ACC112 (cell line): ENCODE results near the gene JUN.

Source experiments
- H2AFZ ChIP-seq: fragments of 200-600 bp; sonication (generic); one replicate; pipeline ENCODE4 v1.6.0; 2017; ENCODE audit warnings: antibody characterized with exemption, low read length; ENCODE audit not compliant: unreplicated experiment
- H3K27ac ChIP-seq: fragments of 200-600 bp; sonication (generic); 2 replicates; pipeline ENCODE4 v1.5.1; 2014; ENCODE audit warnings: low read depth, mild to moderate bottlenecking, antibody characterized with exemption, low read length, moderate library complexity
- H3K27me3 ChIP-seq: fragments of 200-600 bp; sonication (generic); 2 replicates; pipeline ENCODE4 v1.6.1; 2014; ENCODE audit warnings: mild to moderate bottlenecking, antibody characterized with exemption, low read length, moderate library complexity, mixed read lengths; ENCODE audit not compliant: insufficient read depth
- H3K36me3 ChIP-seq: fragments of 200-600 bp; sonication (generic); 2 replicates; pipeline ENCODE4 v1.6.1; 2016; ENCODE audit warnings: mild to moderate bottlenecking, antibody characterized with exemption, low read length, moderate library complexity, mixed read lengths; ENCODE audit not compliant: insufficient read depth
- H3K4me1 ChIP-seq: fragments of 200-600 bp; sonication (generic); one replicate; pipeline ENCODE4 v1.6.1; 2016; ENCODE audit warnings: low read length, mixed read lengths; ENCODE audit not compliant: insufficient read depth, unreplicated experiment, control insufficient read depth
- H3K4me3 ChIP-seq: fragments of 200-600 bp; sonication (generic); 2 replicates; pipeline ENCODE4 v1.5.1; 2014; ENCODE audit warnings: mild to moderate bottlenecking, low read depth, low read length
- H3K79me2 ChIP-seq: fragments of 200-600 bp; sonication (generic); one replicate; pipeline ENCODE4 v1.6.0; 2016; ENCODE audit warnings: low read length; ENCODE audit not compliant: control insufficient read depth, unreplicated experiment, insufficient read depth

JUN gene

GRCh38 chr1:58816747-58817221 is 32.9 kb upstream of the JUN start:
- Histone ChIP-seq H3K79me2 (no peaks in the 10 kb centered on the region), H3K4me1 (peaks cover 43% of the 10 kb centered on the region), H3K36me3 (no peaks in the 10 kb centered on the region), H3K27ac (peak overlapping the region; percentile 93), H3K4me3 (peak overlapping the region; percentile 77), H2AFZ (peak overlapping the region; percentile 93), H3K27me3 (no peaks in the 10 kb centered on the region)

DNA sequence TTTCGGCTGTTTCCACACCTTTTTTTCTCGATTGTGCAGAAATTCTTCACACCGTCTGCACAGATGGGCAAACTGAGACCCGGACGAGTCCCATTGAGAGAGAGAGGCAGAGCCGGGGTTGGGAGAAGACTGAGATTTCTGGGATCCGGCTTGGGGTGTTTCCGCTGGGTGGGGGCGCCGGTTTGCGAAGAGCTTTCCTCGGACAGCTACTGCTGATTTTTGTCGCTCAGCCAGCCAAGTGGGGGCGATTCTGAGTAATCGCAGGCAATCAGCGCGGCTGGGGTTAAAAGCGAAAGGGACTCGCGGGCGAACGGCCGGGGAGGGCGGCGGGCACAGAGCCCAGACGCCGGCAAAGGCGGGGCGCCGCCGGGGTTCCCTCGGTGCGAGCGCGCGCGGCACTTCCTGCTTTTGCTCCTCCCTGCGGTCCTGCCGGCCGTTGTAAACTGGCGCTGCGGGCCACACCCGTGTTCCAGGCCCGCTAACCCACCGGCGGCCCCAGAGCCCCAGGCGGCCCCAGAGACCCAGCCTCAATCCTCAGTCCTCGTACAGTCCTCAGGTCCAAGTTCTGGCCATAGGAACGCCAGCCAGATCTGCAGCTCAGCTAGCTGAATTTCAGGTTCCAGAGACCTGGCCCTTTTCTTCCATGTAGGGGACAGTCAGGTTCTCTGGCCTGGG is 32.4 kb upstream of the JUN start:
- Histone ChIP-seq H3K27ac (peak overlapping the region; percentile 93), H3K4me1 (peaks cover 43% of the 10 kb centered on the region)

GRCh38 chr1:58815686-58816071 is 31.8 kb upstream of the JUN start:
- Histone ChIP-seq H2AFZ (peak overlapping the region; percentile 58), H3K4me1 (peaks cover 43% of the 10 kb centered on the region), H3K36me3 (no peaks in the 10 kb centered on the region), H3K27me3 (no peaks in the 10 kb centered on the region), H3K27ac (peak overlapping the region; percentile 93), H3K79me2 (no peaks in the 10 kb centered on the region), H3K4me3 (peak overlapping the region; percentile 77)

More for the DNA sequence above, 32.4 kb upstream of the JUN start:
- Histone ChIP-seq H3K27me3 (no peaks in the 10 kb centered on the region), H3K79me2 (no peaks in the 10 kb centered on the region), H3K4me3 (peak overlapping the region; percentile 77), H2AFZ (peak overlapping the region; percentile 93), H3K36me3 (no peaks in the 10 kb centered on the region)

DNA sequence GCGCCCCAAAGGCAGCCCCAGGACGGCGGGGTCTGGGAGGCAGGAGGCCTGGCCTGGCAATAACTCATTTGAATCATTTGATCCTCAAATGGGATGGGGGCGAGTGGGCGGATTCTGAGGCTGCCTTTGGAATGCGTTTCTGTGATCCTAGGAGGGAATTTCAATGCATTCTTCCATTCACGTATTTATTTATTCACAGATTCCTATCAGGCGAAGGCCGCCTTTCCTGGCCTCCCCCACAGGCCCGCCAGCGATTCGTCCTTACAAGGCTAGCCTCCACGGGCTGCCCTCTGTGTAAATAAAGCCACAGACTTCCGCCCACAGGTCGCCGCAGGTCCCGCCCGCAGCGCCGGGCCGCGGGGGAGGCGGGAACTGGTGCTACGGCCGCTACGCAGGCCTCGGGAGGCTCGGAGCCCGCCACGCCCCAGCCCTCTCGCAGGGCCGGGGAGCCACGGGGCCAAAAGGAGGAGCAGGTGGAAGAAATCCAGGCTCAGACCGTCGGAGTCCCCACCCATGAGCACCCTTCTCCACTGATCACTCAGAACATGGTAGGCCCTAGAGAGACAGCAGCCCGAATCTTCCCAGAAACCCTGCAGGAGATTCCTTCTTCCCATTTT is 31.3 kb upstream of the JUN start:
- Histone ChIP-seq H3K79me2 (no peaks in the 10 kb centered on the region), H3K27ac (peak overlapping the region; percentile 93)

GRCh38 chr1:58814251-58815068 is 30.6 kb upstream of the JUN start:
- Histone ChIP-seq H3K4me3 (peak overlapping the region; percentile 77), H2AFZ (peak overlapping the region; percentile 58), H3K4me1 (peaks cover 48% of the 10 kb centered on the region), H3K36me3 (no peaks in the 10 kb centered on the region), H3K27ac (peak overlapping the region; percentile 93), H3K27me3 (no peaks in the 10 kb centered on the region), H3K79me2 (no peaks in the 10 kb centered on the region)

More for the DNA sequence above, 31.3 kb upstream of the JUN start:
- Histone ChIP-seq H3K4me1 (peaks cover 43% of the 10 kb centered on the region), H2AFZ (peak overlapping the region; percentile 58), H3K4me3 (peak overlapping the region; percentile 77), H3K36me3 (no peaks in the 10 kb centered on the region), H3K27me3 (no peaks in the 10 kb centered on the region)

DNA sequence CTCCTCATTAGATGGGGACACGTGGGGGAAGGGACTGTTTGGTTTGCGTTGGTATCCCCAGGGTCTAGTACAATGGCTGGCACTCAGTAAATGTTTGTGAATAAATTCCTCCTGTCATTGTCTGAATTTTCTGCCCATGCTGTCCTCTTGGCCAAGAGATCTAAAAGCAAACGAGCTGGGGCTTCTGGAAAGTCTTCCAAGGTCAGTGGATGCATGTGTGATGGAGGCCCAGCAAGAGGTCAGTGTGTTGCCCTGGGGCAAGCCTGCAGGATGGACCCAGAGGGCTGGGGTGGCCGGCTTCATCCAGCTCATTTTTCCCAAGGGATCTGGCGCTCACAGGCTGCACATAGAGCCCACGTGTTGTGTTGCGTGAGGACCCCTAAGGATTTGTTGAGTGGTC is 30.0 kb upstream of the JUN start:
- H3K79me2 ChIP-seq = no peaks in the 10 kb centered on the region
- H3K36me3 ChIP-seq = no peaks in the 10 kb centered on the region
- no peak overlapping the region for H2AFZ ChIP-seq
- no peak overlapping the region for H3K4me3 ChIP-seq
- H3K4me1 ChIP-seq = peaks cover 49% of the 10 kb centered on the region
- no peak overlapping the region for H3K27ac ChIP-seq
- H3K27me3 ChIP-seq = no peaks in the 10 kb centered on the region

GRCh38 chr1:58813361-58813760 is 29.5 kb upstream of the JUN start:
- no peaks in the 10 kb centered on the region for H3K79me2 ChIP-seq
- H3K27ac ChIP-seq = no peak overlapping the region
- H3K36me3 ChIP-seq = no peaks in the 10 kb centered on the region
- H3K27me3 ChIP-seq = no peaks in the 10 kb centered on the region
- H3K4me3 ChIP-seq = no peak overlapping the region
- no peak overlapping the region for H2AFZ ChIP-seq
- peaks cover 44% of the 10 kb centered on the region for H3K4me1 ChIP-seq

- Histone ChIP-seq H3K4me3 (no peak overlapping the region), H3K4me1 (peaks cover 40% of the 10 kb centered on the region), H3K79me2 (no peaks in the 10 kb centered on the region), H3K27me3 (no peaks in the 10 kb centered on the region), H3K27ac (no peak overlapping the region), H3K36me3 (no peaks in the 10 kb centered on the region), H2AFZ (no peak overlapping the region)
Observed at GRCh38 chr1:58812926-58813325, 29.1 kb upstream of the JUN start.

DNA sequence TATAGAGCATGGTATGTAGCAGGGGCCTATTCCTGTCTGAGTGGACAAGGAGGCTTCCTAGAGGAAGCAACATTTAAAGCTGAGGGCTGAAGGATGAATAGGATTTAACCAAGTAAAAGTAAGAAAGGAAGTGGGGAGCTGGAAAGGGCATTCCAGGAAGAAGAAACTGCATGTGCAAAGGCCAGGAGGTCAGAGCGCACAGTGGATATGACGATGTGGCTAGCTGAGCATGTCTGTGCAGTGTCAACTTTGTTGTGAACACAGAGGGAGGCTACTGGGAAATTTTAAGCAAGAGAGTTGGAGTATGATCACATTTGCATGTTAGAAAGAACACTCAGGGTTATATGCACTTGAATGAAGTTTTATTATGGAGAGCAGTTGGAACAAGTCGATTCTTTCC is 28.6 kb upstream of the JUN start:
- H2AFZ ChIP-seq = no peak overlapping the region
- H3K27ac ChIP-seq = no peak overlapping the region
- no peaks in the 10 kb centered on the region for H3K79me2 ChIP-seq
- H3K4me3 ChIP-seq = no peak overlapping the region
- peaks cover 36% of the 10 kb centered on the region for H3K4me1 ChIP-seq
- H3K27me3 ChIP-seq = no peaks in the 10 kb centered on the region
- H3K36me3 ChIP-seq = no peaks in the 10 kb centered on the region

DNA sequence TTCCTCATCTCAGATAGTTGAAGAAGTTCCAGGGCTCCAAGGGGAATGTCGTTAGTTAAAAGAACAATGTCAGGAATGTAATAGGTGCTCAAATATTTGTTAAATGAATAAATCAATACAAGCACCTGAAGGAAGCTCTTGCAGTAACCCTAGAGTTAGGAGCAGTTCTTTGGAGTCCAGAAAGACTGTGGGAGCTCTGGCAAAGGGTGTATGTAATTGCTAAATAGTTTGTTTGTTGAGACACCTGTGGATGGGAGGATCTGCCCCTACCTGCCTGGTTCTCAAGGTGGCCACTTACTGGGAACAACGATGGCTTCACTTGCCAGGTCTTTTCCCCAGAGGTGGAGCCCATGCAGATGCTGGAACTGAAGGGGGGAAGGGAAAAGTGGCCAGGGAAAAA is 27.5 kb upstream of the JUN start:
- H3K4me1 ChIP-seq = peaks cover 25% of the 10 kb centered on the region
- H2AFZ ChIP-seq = no peak overlapping the region
- H3K4me3 ChIP-seq = no peak overlapping the region
- H3K36me3 ChIP-seq = no peaks in the 10 kb centered on the region
- H3K27ac ChIP-seq = no peak overlapping the region
- H3K27me3 ChIP-seq = no peaks in the 10 kb centered on the region
- H3K79me2 ChIP-seq = no peaks in the 10 kb centered on the region
